Esophagus squamous epithelium (tissue), 4 donors: ENCODE measurements around the gene CLEC11A.

Experiments
- POLR2A ChIP-seq, 4 donors: fragments of 450-650 bp; IDR thresholded peaks; one replicate each; pipeline ENCODE4 v1.6.1; 2017; ENCODE audit warnings: antibody characterized with exemption in 4 of 4, mild to moderate bottlenecking in 4 of 4, moderate library complexity in 3 of 4
- TF ChIP-seq, protein P1 (sequence below), 6 experiments: fragments of 450-650 bp in 4 of 6; fragments of 200-600 bp in 2 of 6; sonication (generic) in 2 of 6; IDR thresholded peaks; one replicate each; pipeline ENCODE4 v1.5.1; 2016 to 2019; ENCODE audit warnings: antibody characterized with exemption in 6 of 6, mild to moderate bottlenecking in 4 of 6, moderate library complexity in 4 of 6

DNA sequence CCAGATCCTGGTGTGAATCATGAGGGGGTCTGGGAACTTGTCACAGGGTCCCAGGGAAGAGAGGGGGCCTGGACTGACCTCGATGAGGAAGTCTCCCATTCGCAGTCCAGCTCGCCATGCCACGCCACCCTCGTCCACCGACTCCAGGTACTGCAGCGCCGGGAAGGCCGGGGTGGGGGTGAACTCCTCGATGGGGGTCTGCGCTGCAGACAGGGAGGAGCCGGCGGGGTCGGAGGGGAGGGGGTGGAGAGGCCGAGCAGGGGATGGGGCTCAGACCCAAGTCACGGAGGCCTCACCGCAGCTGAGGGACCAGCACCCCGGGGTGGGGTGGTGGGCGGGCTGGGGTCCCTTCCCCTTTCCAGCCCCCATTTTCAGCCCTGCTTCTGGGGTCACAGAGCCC lies 34.4 kb upstream of the CLEC11A start:
- TF ChIP-seq, protein P1, sequence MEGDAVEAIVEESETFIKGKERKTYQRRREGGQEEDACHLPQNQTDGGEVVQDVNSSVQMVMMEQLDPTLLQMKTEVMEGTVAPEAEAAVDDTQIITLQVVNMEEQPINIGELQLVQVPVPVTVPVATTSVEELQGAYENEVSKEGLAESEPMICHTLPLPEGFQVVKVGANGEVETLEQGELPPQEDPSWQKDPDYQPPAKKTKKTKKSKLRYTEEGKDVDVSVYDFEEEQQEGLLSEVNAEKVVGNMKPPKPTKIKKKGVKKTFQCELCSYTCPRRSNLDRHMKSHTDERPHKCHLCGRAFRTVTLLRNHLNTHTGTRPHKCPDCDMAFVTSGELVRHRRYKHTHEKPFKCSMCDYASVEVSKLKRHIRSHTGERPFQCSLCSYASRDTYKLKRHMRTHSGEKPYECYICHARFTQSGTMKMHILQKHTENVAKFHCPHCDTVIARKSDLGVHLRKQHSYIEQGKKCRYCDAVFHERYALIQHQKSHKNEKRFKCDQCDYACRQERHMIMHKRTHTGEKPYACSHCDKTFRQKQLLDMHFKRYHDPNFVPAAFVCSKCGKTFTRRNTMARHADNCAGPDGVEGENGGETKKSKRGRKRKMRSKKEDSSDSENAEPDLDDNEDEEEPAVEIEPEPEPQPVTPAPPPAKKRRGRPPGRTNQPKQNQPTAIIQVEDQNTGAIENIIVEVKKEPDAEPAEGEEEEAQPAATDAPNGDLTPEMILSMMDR (IDR thresholded peaks at IDR 0.05) = no peak
- no peak for TF ChIP-seq POLR2A (IDR thresholded peaks at IDR 0.05)
